Body of pancreas (tissue), 4 donors: ENCODE data around the gene ANAPC5.

Source experiments
- POLR2A ChIP-seq, 3 donors: fragments of 450-650 bp; IDR thresholded peaks; one replicate each; pipeline ENCODE4 v1.6.1; 2016; ENCODE audit warnings: antibody characterized with exemption in 3 of 3, mild to moderate bottlenecking in 2 of 3
- TF ChIP-seq, protein P1 (sequence below), 7 experiments: fragments of 450-650 bp in 4 of 7; fragments of 200-600 bp in 3 of 7; sonication (generic) in 3 of 7; IDR thresholded peaks; one replicate each; pipeline ENCODE4 v1.5.1; 2016 to 2019; ENCODE audit warnings: antibody characterized with exemption in 7 of 7

DNA sequence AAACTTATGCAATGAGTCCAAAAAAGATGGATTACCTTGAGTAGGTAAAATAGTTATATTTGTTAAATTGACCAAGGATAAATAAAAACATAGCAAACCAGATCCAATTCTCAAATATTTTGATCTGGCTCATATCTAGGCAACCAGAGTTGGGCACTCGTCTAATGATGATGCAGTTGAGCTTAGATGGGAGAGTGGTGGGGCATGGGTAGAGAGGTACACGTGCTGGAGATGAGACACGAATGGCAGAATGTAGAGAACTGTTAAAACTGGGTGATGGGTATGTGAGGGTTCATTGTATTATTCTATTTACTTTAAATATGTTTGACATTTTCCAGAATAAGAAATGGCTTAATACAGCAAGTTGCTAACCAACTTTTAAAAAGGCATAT is 40.1 kb upstream of the ANAPC5 start:
- TF ChIP-seq, protein P1, sequence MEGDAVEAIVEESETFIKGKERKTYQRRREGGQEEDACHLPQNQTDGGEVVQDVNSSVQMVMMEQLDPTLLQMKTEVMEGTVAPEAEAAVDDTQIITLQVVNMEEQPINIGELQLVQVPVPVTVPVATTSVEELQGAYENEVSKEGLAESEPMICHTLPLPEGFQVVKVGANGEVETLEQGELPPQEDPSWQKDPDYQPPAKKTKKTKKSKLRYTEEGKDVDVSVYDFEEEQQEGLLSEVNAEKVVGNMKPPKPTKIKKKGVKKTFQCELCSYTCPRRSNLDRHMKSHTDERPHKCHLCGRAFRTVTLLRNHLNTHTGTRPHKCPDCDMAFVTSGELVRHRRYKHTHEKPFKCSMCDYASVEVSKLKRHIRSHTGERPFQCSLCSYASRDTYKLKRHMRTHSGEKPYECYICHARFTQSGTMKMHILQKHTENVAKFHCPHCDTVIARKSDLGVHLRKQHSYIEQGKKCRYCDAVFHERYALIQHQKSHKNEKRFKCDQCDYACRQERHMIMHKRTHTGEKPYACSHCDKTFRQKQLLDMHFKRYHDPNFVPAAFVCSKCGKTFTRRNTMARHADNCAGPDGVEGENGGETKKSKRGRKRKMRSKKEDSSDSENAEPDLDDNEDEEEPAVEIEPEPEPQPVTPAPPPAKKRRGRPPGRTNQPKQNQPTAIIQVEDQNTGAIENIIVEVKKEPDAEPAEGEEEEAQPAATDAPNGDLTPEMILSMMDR (IDR thresholded peaks at IDR 0.05), result no peak
- no peak for TF ChIP-seq POLR2A (IDR thresholded peaks at IDR 0.05)
